GM21515 (cell line): ENCODE measurements around the gene MAFG.

Experiments used
- ATAC-seq: cut with Tn5 transposase; IDR thresholded peaks from one replicate; pipeline ENCODE4 v1.9.1; 2021; ENCODE audit not compliant: unreplicated experiment

MAFG gene

GRCh38 chr17:81939881-81940385, 12.4 kb upstream of the MAFG start:
- no peak for ATAC-seq

GRCh38 chr17:81939218-81939617, 11.7 kb upstream of the MAFG start:
- ATAC-seq = no peak

- ATAC-seq = no peak
Measured at GRCh38 chr17:81935709-81936084, 8.2 kb upstream of the MAFG start.

GRCh38 chr17:81934850-81935708, 7.5 kb upstream of the MAFG start:
- no peak for ATAC-seq

GRCh38 chr17:81934098-81934757, 6.7 kb upstream of the MAFG start:
- ATAC-seq = no peak

- ATAC-seq = no peak
Measured at GRCh38 chr17:81933178-81933699, 5.7 kb upstream of the MAFG start.

- ATAC-seq = no peak
Measured at GRCh38 chr17:81932333-81932983, 4.9 kb upstream of the MAFG start.

- ATAC-seq = no peak
Measured at GRCh38 chr17:81931557-81932332, 4.2 kb upstream of the MAFG start.

GRCh38 chr17:81931189-81931556, 3.6 kb upstream of the MAFG start:
- no peak for ATAC-seq

- no peak for ATAC-seq
Measured at GRCh38 chr17:81930142-81931125, 2.9 kb upstream of the MAFG start.

- no peak for ATAC-seq
Measured at GRCh38 chr17:81929253-81930141, 2.0 kb upstream of the MAFG start.

GRCh38 chr17:81928544-81929252, 1.2 kb upstream of the MAFG start:
- ATAC-seq = no peak

- peak; percentile 15 for ATAC-seq
Measured at GRCh38 chr17:81927152-81927652, 333 bp downstream of the MAFG start.

GRCh38 chr17:81926451-81927151, 934 bp downstream of the MAFG start:
- peak; percentile 13 for ATAC-seq

GRCh38 chr17:81925860-81926450, 1.6 kb downstream of the MAFG start:
- no peak for ATAC-seq

- ATAC-seq = no peak
Measured at GRCh38 chr17:81924557-81925532, 2.7 kb downstream of the MAFG start.
